CD4-positive, alpha-beta T cell treated with Interleukin-12 subunit alpha and Interleukin-12 subunit beta, for 1 hour (primary cell): ENCODE data around the gene UBE2E1.
"Not testable (repeated sequence)": the region's sequence is repeated elsewhere in the genome, so short reads cannot be mapped to it uniquely, and the experiment has no call there.

ENCODE experiments used
- DNase-seq: peaks from one replicate; pipeline ENCODE4 v3.0.0-alpha.2; 2020

UBE2E1 gene

GRCh38 chr3:23859839-23860382 lies 54.2 kb downstream of the UBE2E1 start:
- DNase-seq = no peak

- DNase-seq = no peak
These were observed 55.9 kb downstream of the UBE2E1 start for GRCh38 chr3:23861689-23862088.

- DNase-seq = no peak
These were observed 57.3 kb downstream of the UBE2E1 start for GRCh38 chr3:23863060-23863459.

GRCh38 chr3:23864931-23865330 lies 59.2 kb downstream of the UBE2E1 start:
- DNase-seq = no peak

GRCh38 chr3:23865595-23866396 lies 60.0 kb downstream of the UBE2E1 start:
- no peak for DNase-seq

- DNase-seq = no peak
These were observed 61.6 kb downstream of the UBE2E1 start for GRCh38 chr3:23867400-23867799.

GRCh38 chr3:23867838-23868237 lies 62.1 kb downstream of the UBE2E1 start:
- DNase-seq = no peak

- DNase-seq = no peak
These were observed 64.4 kb downstream of the UBE2E1 start for GRCh38 chr3:23869977-23870662.

- DNase-seq = not testable (repeated sequence)
These were observed 64.9 kb downstream of the UBE2E1 start for GRCh38 chr3:23870663-23871043.

GRCh38 chr3:23871361-23871760 lies 65.6 kb downstream of the UBE2E1 start:
- DNase-seq = not testable (repeated sequence)

GRCh38 chr3:23872330-23872729 lies 66.6 kb downstream of the UBE2E1 start:
- DNase-seq = no peak

GRCh38 chr3:23873941-23874340 lies 68.2 kb downstream of the UBE2E1 start:
- no peak for DNase-seq

- no peak for DNase-seq
These were observed 68.8 kb downstream of the UBE2E1 start for GRCh38 chr3:23874359-23875112.

- DNase-seq = no peak
These were observed 69.5 kb downstream of the UBE2E1 start for GRCh38 chr3:23875113-23875725.

- no peak for DNase-seq
These were observed 71.2 kb downstream of the UBE2E1 start for GRCh38 chr3:23876923-23877322.

GRCh38 chr3:23877329-23877980 lies 71.7 kb downstream of the UBE2E1 start:
- DNase-seq = no peak

- DNase-seq = no peak
These were observed 73.7 kb downstream of the UBE2E1 start for GRCh38 chr3:23879485-23879884.

GRCh38 chr3:23880703-23881339 lies 75.1 kb downstream of the UBE2E1 start:
- DNase-seq = no peak

GRCh38 chr3:23881993-23882392 lies 76.2 kb downstream of the UBE2E1 start:
- DNase-seq = not testable (repeated sequence)

GRCh38 chr3:23882487-23882918 lies 76.7 kb downstream of the UBE2E1 start:
- no peak for DNase-seq

GRCh38 chr3:23884481-23884880 lies 78.7 kb downstream of the UBE2E1 start:
- DNase-seq = no peak

- DNase-seq = no peak
These were observed 79.5 kb downstream of the UBE2E1 start for GRCh38 chr3:23885210-23885609.
